ENCODE measurements around the gene NPC2.

NPC2 gene

GRCh38 chr14:74509587-74510222 is 16.6 kb upstream of the NPC2 start:
- Histone ChIP-seq H3K27ac (ENCODE audit: insufficient read depth, low read depth, low read length, poor library complexity, severe bottlenecking) (no peak overlapping the region), H3K4me1 (ENCODE audit: control insufficient read depth, insufficient read depth, low read length) (peaks cover 38% of the 10 kb centered on the region), H3K36me3 (ENCODE audit: control insufficient read depth, insufficient read depth, low read length) (no peaks in the 10 kb centered on the region), H3K27me3 (ENCODE audit: control insufficient read depth, insufficient read depth, low read length, poor library complexity, severe bottlenecking) (no peaks in the 10 kb centered on the region), H3K4me3 (ENCODE audit: insufficient read depth, low read depth, low read length) (no peak overlapping the region), H3K9me3 (ENCODE audit: control insufficient read depth, low read length) (no peaks in the 10 kb centered on the region)
- WGBS, 2 experiments = 92% methylated on average over 10 of the region's 10 CpGs

DNA sequence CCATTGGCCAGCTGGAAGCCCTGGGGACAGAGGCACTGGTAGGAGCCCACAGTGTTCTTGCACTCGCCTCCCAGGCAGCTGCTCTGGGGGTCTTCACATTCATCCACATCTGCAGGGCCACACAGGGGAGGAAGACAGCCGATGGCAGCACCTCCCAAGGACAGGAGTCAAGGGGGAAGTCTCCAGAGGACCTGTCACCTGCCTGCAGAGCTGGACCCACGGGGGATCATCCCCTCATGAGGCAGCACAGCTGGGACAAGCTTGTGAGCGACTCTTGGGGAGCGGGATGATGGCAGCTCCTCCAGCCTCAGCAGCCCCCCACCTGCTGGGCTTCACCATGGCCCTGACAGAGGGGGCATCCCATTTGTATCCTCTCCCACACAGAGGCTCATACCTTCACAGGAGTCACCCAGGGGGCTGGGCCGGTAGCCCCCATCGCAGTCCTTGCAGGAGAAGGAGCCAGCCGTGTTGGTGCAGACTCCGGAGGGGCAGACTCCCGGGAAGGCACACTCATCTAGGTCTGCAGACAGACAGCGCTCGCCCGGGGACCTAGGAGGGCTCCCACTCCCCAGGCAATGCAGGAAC is 15.8 kb upstream of the NPC2 start:
- WGBS, 2 experiments = 84 to 87% methylated on average over 13 of the region's 13 CpGs
- Histone ChIP-seq H3K27me3 (ENCODE audit: control insufficient read depth, insufficient read depth, low read length, poor library complexity, severe bottlenecking) (no peaks in the 10 kb centered on the region), H3K4me3 (ENCODE audit: insufficient read depth, low read depth, low read length) (no peak overlapping the region), H3K27ac (ENCODE audit: insufficient read depth, low read depth, low read length, poor library complexity, severe bottlenecking) (no peak overlapping the region), H3K36me3 (ENCODE audit: control insufficient read depth, insufficient read depth, low read length) (no peaks in the 10 kb centered on the region), H3K4me1 (ENCODE audit: control insufficient read depth, insufficient read depth, low read length) (peaks cover 34% of the 10 kb centered on the region), H3K9me3 (ENCODE audit: control insufficient read depth, low read length) (no peaks in the 10 kb centered on the region)

- Histone ChIP-seq H3K36me3 (ENCODE audit: control insufficient read depth, insufficient read depth, low read length) (no peaks in the 10 kb centered on the region), H3K27ac (ENCODE audit: insufficient read depth, low read depth, low read length, poor library complexity, severe bottlenecking) (no peak overlapping the region), H3K27me3 (ENCODE audit: control insufficient read depth, insufficient read depth, low read length, poor library complexity, severe bottlenecking) (no peaks in the 10 kb centered on the region), H3K4me3 (ENCODE audit: insufficient read depth, low read depth, low read length) (no peak overlapping the region), H3K9me3 (ENCODE audit: control insufficient read depth, low read length) (no peaks in the 10 kb centered on the region), H3K4me1 (ENCODE audit: control insufficient read depth, insufficient read depth, low read length) (peaks cover 34% of the 10 kb centered on the region)
- whole genome bisulfite sequencing, 2 experiments = 41 to 49% methylated on average over 15 of the region's 15 CpGs
These were observed 15.2 kb upstream of the NPC2 start for GRCh38 chr14:74508292-74508731.

- Histone ChIP-seq H3K9me3 (ENCODE audit: control insufficient read depth, low read length) (no peaks in the 10 kb centered on the region), H3K36me3 (ENCODE audit: control insufficient read depth, insufficient read depth, low read length) (no peaks in the 10 kb centered on the region), H3K27ac (ENCODE audit: insufficient read depth, low read depth, low read length, poor library complexity, severe bottlenecking) (no peak overlapping the region), H3K4me1 (ENCODE audit: control insufficient read depth, insufficient read depth, low read length) (peaks cover 34% of the 10 kb centered on the region), H3K27me3 (ENCODE audit: control insufficient read depth, insufficient read depth, low read length, poor library complexity, severe bottlenecking) (no peaks in the 10 kb centered on the region), H3K4me3 (ENCODE audit: insufficient read depth, low read depth, low read length) (no peak overlapping the region)
- 85 to 90% methylated on average over 5 of the region's 5 CpGs for WGBS, 2 experiments
These were observed 14.7 kb upstream of the NPC2 start for GRCh38 chr14:74507840-74508239.

DNA sequence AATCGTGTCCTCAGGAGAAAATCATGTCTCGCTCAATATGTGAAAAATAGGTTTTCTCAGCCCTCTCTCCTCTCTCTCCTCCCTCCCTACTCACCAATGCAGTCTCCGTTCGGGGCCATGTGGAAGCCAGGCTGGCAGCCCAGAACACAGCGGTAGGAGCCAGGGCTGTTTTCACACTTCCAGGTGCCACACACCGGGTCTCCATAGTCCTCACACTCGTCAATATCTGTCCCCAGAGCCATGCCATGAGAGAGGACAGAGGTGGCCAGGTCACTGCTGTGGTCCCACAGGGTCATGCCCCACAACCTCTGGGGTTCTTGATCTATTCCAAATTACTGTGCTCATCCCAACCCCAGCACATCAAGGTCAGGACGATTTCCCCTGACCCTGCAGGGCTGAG is 14.0 kb upstream of the NPC2 start:
- Histone ChIP-seq H3K4me3 (ENCODE audit: insufficient read depth, low read depth, low read length) (no peak overlapping the region), H3K36me3 (ENCODE audit: control insufficient read depth, insufficient read depth, low read length) (no peaks in the 10 kb centered on the region), H3K4me1 (ENCODE audit: control insufficient read depth, insufficient read depth, low read length) (peaks cover 34% of the 10 kb centered on the region), H3K27me3 (ENCODE audit: control insufficient read depth, insufficient read depth, low read length, poor library complexity, severe bottlenecking) (no peaks in the 10 kb centered on the region), H3K9me3 (ENCODE audit: control insufficient read depth, low read length) (no peaks in the 10 kb centered on the region), H3K27ac (ENCODE audit: insufficient read depth, low read depth, low read length, poor library complexity, severe bottlenecking) (no peak overlapping the region)
- 91 to 92% methylated on average over 8 of the region's 8 CpGs for WGBS, 2 experiments

- Histone ChIP-seq H3K4me3 (ENCODE audit: insufficient read depth, low read depth, low read length) (no peak overlapping the region), H3K27ac (ENCODE audit: insufficient read depth, low read depth, low read length, poor library complexity, severe bottlenecking) (no peak overlapping the region), H3K4me1 (ENCODE audit: control insufficient read depth, insufficient read depth, low read length) (peaks cover 34% of the 10 kb centered on the region), H3K36me3 (ENCODE audit: control insufficient read depth, insufficient read depth, low read length) (no peaks in the 10 kb centered on the region), H3K9me3 (ENCODE audit: control insufficient read depth, low read length) (no peaks in the 10 kb centered on the region), H3K27me3 (ENCODE audit: control insufficient read depth, insufficient read depth, low read length, poor library complexity, severe bottlenecking) (no peaks in the 10 kb centered on the region)
- 95 to 96% methylated on average over 13 of the region's 13 CpGs for WGBS, 2 experiments
These were observed 13.3 kb upstream of the NPC2 start for GRCh38 chr14:74506411-74506851.

DNA sequence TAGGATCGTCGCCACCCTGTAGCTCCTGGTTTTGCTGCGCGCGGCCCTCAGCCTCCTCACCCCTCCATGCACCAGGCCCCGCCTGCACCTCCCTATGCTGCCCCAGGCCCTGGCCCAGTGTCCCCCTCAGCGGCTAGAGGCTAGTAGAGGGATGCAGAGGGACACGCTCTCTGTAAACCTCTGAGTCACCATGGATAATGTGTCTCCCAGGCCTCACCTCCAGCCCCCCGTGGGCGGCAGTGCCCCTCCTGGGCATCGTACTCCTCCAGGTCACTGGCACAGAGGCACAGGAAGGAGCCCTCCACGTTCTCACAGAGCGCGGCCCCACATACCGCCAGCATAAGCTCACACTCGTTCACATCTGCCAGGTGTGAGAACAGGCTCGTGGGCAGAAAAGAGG is 12.7 kb upstream of the NPC2 start:
- Histone ChIP-seq H3K4me1 (ENCODE audit: control insufficient read depth, insufficient read depth, low read length) (peaks cover 30% of the 10 kb centered on the region), H3K36me3 (ENCODE audit: control insufficient read depth, insufficient read depth, low read length) (no peaks in the 10 kb centered on the region), H3K9me3 (ENCODE audit: control insufficient read depth, low read length) (no peaks in the 10 kb centered on the region), H3K4me3 (ENCODE audit: insufficient read depth, low read depth, low read length) (no peak overlapping the region), H3K27me3 (ENCODE audit: control insufficient read depth, insufficient read depth, low read length, poor library complexity, severe bottlenecking) (no peaks in the 10 kb centered on the region), H3K27ac (ENCODE audit: insufficient read depth, low read depth, low read length, poor library complexity, severe bottlenecking) (no peak overlapping the region)
- WGBS, 2 experiments = 93 to 95% methylated on average over 17 of the region's 17 CpGs

- no peaks in the 10 kb centered on the region for H3K36me3 ChIP-seq (ENCODE audit: control insufficient read depth, insufficient read depth, low read length)
- H3K9me3 ChIP-seq (ENCODE audit: control insufficient read depth, low read length) = no peaks in the 10 kb centered on the region
- H3K4me3 ChIP-seq (ENCODE audit: insufficient read depth, low read depth, low read length) = no peak overlapping the region
- no peaks in the 10 kb centered on the region for H3K27me3 ChIP-seq (ENCODE audit: control insufficient read depth, insufficient read depth, low read length, poor library complexity, severe bottlenecking)
- 92 to 94% methylated on average over 20 of the region's 20 CpGs for WGBS, 2 experiments
- H3K27ac ChIP-seq (ENCODE audit: insufficient read depth, low read depth, low read length, poor library complexity, severe bottlenecking) = no peak overlapping the region
- peaks cover 30% of the 10 kb centered on the region for H3K4me1 ChIP-seq (ENCODE audit: control insufficient read depth, insufficient read depth, low read length)
These were observed 12.0 kb upstream of the NPC2 start for GRCh38 chr14:74504874-74505720.

- no peak overlapping the region for H3K4me3 ChIP-seq (ENCODE audit: insufficient read depth, low read depth, low read length)
- H3K27me3 ChIP-seq (ENCODE audit: control insufficient read depth, insufficient read depth, low read length, poor library complexity, severe bottlenecking) = no peaks in the 10 kb centered on the region
- no peaks in the 10 kb centered on the region for H3K36me3 ChIP-seq (ENCODE audit: control insufficient read depth, insufficient read depth, low read length)
- H3K27ac ChIP-seq (ENCODE audit: insufficient read depth, low read depth, low read length, poor library complexity, severe bottlenecking) = no peak overlapping the region
- 86 to 92% methylated on average over 4 of the region's 4 CpGs for WGBS, 2 experiments
- peaks cover 25% of the 10 kb centered on the region for H3K4me1 ChIP-seq (ENCODE audit: control insufficient read depth, insufficient read depth, low read length)
- H3K9me3 ChIP-seq (ENCODE audit: control insufficient read depth, low read length) = no peaks in the 10 kb centered on the region
These were observed 11.3 kb upstream of the NPC2 start for GRCh38 chr14:74504412-74504811.

DNA sequence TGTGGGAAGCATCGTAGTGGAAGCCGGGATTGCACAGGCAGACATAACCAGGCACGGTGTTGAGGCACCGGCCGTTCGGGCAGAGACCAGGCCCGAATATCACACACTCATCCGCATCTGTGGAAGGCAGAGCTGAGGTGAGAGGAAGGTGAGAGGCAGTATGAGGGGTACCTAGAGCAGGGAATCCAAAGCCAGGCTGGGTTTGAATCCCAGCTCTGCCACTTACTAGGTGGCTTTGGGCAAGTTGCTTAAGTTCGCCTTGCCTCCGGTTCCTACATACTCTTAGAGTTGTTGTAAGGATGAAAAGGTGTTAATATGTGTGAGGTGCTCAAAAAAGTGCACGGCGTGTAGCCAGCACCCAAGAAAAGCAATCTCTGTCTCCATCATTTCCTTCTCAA is 10.8 kb upstream of the NPC2 start:
- 92 to 96% methylated on average over 12 of the region's 12 CpGs for WGBS, 2 experiments
- Histone ChIP-seq H3K27ac (ENCODE audit: insufficient read depth, low read depth, low read length, poor library complexity, severe bottlenecking) (no peak overlapping the region), H3K36me3 (ENCODE audit: control insufficient read depth, insufficient read depth, low read length) (no peaks in the 10 kb centered on the region), H3K27me3 (ENCODE audit: control insufficient read depth, insufficient read depth, low read length, poor library complexity, severe bottlenecking) (no peaks in the 10 kb centered on the region), H3K4me3 (ENCODE audit: insufficient read depth, low read depth, low read length) (no peak overlapping the region), H3K4me1 (ENCODE audit: control insufficient read depth, insufficient read depth, low read length) (peaks cover 20% of the 10 kb centered on the region), H3K9me3 (ENCODE audit: control insufficient read depth, low read length) (no peaks in the 10 kb centered on the region)

Measured in ectodermal cell (in vitro differentiated cells).